HG03460 (cell line): Measurements from ENCODE around the gene ZNF670.
"Not testable (repeated sequence)": the region's sequence is repeated elsewhere in the genome, so short reads cannot be mapped to it uniquely, and the experiment has no call there.

Experiments used
- ATAC-seq: cut with Tn5 transposase; IDR thresholded peaks from one replicate; pipeline ENCODE4 v1.9.1; 2021; ENCODE audit not compliant: unreplicated experiment

The ZNF670 gene

GRCh38 chr1:247047260-247047659 is 31.4 kb downstream of the ZNF670 start:
- no peak for ATAC-seq

- no peak for ATAC-seq
Measured at GRCh38 chr1:247043406-247043805, 35.2 kb downstream of the ZNF670 start.

- ATAC-seq: no peak
Measured at GRCh38 chr1:247037511-247038320, 40.9 kb downstream of the ZNF670 start.

GRCh38 chr1:247032306-247032705 is 46.3 kb downstream of the ZNF670 start:
- not testable (repeated sequence) for ATAC-seq
